Muscle layer of colon (tissue), 2 donors: Measurements from ENCODE around the gene IRF1.
"Not testable (repeated sequence)": the region's sequence is repeated elsewhere in the genome, so short reads cannot be mapped to it uniquely, and the experiment has no call there.

Experiments used
- H3K27ac ChIP-seq: one replicate; pipeline ENCODE4 v1.7.0; 2013; ENCODE audit warnings: low read depth, mild to moderate bottlenecking, low read length, moderate library complexity
- H3K27me3 ChIP-seq, 2 donors: one replicate each; pipeline ENCODE4 v1.7.0; 2013; ENCODE audit warnings: low read length in 2 of 2, mild to moderate bottlenecking in 2 of 2; ENCODE audit not compliant: insufficient read depth in 2 of 2, control insufficient read depth in 1 of 2
- H3K36me3 ChIP-seq: one replicate; pipeline ENCODE4 v1.7.0; 2013; ENCODE audit warnings: mild to moderate bottlenecking, low read length; ENCODE audit not compliant: insufficient read depth
- H3K4me1 ChIP-seq: one replicate; pipeline ENCODE4 v1.7.0; 2013; ENCODE audit warnings: mild to moderate bottlenecking, low read length; ENCODE audit not compliant: insufficient read depth
- H3K4me3 ChIP-seq, 2 donors: one replicate each; pipeline ENCODE4 v1.7.0; 2013; ENCODE audit warnings: low read length in 2 of 2, low read depth in 1 of 2, mild to moderate bottlenecking in 1 of 2, moderate library complexity in 1 of 2
- H3K9ac ChIP-seq: one replicate; pipeline ENCODE4 v1.7.0; 2013; ENCODE audit warnings: low read length
- H3K9me3 ChIP-seq: one replicate; pipeline ENCODE4 v1.7.0; 2013; ENCODE audit warnings: mild to moderate bottlenecking, low read length
- donor health status: abdominal sarcoma.
- donor health status: Adenocarcinoma of cecum.

IRF1 gene

DNA sequence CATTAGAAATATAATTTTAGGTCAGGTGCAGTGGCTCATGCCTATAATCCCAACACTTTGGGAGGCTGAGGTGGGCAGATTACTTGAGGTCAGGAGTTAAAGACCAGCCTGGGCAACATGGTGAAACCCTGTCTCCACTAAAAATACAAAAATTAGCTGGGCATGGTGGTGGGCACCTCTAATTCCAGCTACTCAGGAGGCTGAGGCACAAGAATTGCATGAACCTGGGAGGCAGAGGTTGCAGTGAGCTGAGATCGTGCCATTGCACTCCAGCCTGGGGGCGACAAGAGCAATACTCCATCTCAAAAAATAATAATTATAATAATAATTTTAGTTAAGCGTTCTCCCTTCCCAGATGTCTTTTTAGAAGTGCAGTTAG is 52.3 kb downstream of the IRF1 start:
- H3K9me3 ChIP-seq, H3K36me3 ChIP-seq, H3K27me3 ChIP-seq, H3K4me3 ChIP-seq: not testable (repeated sequence)
- Histone ChIP-seq H3K9ac (peak overlapping the region; percentile 17), H3K27ac (peak overlapping the region; percentile 89), H3K4me1 (peaks cover 80% of the 10 kb centered on the region)

DNA sequence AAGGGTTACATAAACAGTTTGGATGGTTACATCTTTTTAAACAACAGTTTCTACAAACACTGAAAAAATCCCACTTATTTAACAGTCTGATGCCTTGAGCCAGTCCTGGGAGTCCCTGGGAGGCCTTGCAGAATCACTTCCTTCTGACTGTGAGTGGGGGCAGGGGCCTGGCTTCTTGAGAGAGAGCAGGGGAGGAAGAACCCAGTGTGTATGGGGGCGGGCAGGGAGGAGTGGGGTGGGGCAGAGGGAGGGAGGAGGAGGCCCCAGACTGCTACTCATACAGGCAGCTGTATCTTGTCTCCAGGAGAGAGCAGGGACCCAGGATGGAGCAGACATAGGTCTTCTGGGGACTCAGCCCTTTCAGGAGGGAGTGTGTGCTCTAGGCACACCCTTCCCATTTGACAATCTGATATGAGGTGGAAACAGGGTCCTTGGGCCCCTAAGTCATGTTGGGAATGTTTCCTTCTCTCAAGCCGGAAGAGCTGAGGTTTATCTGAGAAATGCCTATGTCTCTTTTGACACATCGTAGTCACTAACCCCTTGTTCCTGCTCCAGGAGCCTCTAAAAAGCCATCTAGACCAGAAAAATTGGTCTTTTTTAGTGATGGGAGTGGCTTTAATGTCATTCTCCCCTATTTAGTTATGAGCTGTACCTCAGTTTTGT is 52.8 kb downstream of the IRF1 start:
- Histone ChIP-seq H3K9me3 (no peaks in the 10 kb centered on the region), H3K36me3 (no peaks in the 10 kb centered on the region), H3K27me3 (no peaks in the 10 kb centered on the region), H3K4me1 (peaks cover 80% of the 10 kb centered on the region), H3K9ac (peak overlapping the region; percentile 17), H3K27ac (peak overlapping the region; percentile 85), H3K4me3 (no peak overlapping the region)

DNA sequence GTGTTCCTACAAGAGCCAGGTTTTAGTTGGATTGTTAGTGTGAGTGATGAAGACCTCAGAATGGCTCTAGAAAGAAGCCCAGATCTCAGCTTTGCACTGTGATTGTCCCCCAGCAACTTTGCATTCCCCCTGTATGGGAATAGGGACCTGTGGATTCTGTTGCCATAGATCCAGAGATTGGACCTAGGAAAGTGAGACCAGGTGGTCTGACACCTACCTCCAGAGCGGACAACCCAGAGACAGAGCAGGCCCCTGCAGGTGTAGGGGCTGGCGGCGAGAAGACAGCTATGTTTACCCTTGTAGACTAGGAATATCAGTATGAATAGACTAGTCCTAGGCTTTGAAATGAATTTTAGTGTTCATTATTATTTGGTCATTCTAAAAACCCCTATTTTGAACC is 53.6 kb downstream of the IRF1 start:
- Histone ChIP-seq H3K9ac (no peak overlapping the region), H3K4me1 (peaks cover 80% of the 10 kb centered on the region), H3K27ac (peak overlapping the region; percentile 63), H3K36me3 (no peaks in the 10 kb centered on the region), H3K27me3 (no peaks in the 10 kb centered on the region), H3K4me3 (no peak overlapping the region), H3K9me3 (no peaks in the 10 kb centered on the region)

DNA sequence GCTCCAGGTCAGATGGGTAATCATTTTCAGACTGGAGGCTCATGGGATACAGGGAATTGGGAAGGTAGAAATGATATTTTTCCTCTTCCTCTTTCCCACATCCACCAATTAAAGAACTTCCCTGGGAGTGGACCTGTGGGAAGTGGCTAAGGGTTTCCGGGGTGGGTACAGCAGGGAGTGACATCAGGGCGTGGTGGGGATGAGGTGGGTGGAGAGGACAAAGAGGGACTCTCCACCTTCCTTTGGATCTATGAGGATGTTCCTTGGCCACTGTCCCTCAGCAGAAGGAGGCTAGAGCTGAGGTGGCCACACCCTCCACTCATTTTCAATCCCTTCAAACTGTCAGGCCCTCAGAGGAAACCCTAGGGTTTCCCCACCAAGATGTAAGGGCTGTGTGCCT is 54.7 kb downstream of the IRF1 start:
- H3K9ac ChIP-seq: no peak overlapping the region
- peak overlapping the region; percentile 19 for H3K27ac ChIP-seq
- no peaks in the 10 kb centered on the region for H3K27me3 ChIP-seq
- no peaks in the 10 kb centered on the region for H3K36me3 ChIP-seq
- peaks cover 81% of the 10 kb centered on the region for H3K4me1 ChIP-seq
- no peak overlapping the region for H3K4me3 ChIP-seq
- no peaks in the 10 kb centered on the region for H3K9me3 ChIP-seq

DNA sequence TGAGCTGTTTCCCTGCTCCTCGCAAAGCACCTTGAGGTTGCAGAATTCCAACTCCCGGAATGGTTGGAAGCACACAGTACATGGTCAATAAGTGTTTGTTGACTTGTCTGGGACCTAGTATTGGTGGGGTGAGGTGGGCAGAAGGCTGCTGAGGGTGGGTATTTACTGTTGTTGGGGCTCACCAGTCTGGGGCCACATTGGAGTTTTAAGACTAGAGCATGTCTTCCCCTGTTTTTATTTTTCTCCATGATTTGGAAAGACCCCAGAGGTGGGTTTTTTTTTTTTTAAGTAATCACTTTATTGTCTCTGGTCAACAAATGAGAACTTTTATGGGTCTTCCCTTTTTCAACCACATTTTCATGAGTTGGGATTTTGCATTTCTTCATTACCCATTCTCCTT is 55.1 kb downstream of the IRF1 start:
- Histone ChIP-seq H3K27ac (peak overlapping the region; percentile 61), H3K27me3 (no peaks in the 10 kb centered on the region), H3K9me3 (no peaks in the 10 kb centered on the region), H3K9ac (no peak overlapping the region), H3K4me3 (no peak overlapping the region), H3K4me1 (peaks cover 78% of the 10 kb centered on the region), H3K36me3 (no peaks in the 10 kb centered on the region)

DNA sequence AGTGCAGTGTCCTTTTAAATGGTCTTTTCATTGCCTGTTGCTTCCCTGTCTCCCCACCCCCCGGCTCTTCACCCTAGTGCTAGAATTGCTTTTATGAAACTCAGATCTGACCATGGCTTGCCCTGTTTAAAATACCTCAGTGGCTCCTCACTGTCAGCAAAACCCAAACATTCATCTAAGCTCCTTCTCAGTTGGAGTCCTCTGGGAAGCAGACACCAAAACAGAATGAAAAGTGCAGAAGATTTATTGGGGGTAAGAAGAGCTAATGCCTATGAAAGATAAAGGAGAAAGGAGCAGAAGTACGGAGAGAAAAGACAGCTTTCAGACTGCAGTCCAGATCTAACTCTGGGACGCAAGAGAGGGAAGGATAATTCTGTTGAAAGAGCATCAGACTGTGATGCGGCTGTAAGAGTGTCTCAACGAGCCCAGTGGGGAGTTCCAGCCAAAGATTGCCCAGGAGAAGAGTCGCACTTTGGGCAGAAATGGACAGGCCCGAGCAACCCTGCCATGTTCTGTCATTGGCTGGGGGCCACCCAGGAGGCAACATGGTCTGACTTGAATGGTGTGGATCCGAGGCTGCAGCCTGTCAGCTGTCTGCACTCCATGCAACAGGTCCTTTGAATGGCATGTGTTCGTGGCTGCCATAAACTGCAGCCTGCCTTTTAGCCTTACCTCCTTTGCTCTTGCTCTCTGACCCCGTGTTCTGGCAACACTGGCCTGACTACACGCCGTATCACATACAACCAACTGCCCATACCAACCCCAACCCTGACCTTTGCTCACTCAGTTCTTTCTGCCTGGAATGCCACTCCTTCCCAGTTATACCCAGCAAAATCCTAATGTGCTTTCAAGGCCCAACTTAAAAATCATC is 55.9 kb downstream of the IRF1 start:
- Histone ChIP-seq H3K27ac (peak overlapping the region; percentile 61), H3K9ac (no peak overlapping the region), H3K36me3 (no peaks in the 10 kb centered on the region), H3K4me1 (peaks cover 78% of the 10 kb centered on the region), H3K4me3 (no peak overlapping the region), H3K9me3 (no peaks in the 10 kb centered on the region), H3K27me3 (no peaks in the 10 kb centered on the region)

DNA sequence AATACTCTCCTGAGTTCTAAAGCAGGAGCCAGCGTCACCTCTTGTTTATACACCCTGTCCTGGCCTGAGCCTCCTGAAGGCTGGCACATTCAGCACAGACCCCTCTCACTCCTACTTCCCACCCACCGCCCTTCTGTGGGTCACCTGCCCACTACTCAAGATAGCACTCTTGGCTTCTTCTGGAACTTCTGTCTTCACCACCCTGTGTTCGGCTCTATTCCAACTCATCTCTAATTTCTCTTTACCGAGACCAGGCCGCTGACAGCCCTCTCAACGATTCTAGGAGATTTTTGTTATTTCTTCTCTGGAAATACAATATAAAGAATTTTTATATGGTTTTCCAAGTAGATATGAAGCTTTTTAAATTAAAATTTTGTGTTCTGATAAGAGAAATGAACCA is 57.4 kb downstream of the IRF1 start:
- Histone ChIP-seq H3K9ac (no peak overlapping the region), H3K36me3 (no peaks in the 10 kb centered on the region), H3K27me3 (no peaks in the 10 kb centered on the region), H3K9me3 (no peaks in the 10 kb centered on the region), H3K4me1 (peaks cover 79% of the 10 kb centered on the region), H3K4me3 (no peak overlapping the region), H3K27ac (no peak overlapping the region)

DNA sequence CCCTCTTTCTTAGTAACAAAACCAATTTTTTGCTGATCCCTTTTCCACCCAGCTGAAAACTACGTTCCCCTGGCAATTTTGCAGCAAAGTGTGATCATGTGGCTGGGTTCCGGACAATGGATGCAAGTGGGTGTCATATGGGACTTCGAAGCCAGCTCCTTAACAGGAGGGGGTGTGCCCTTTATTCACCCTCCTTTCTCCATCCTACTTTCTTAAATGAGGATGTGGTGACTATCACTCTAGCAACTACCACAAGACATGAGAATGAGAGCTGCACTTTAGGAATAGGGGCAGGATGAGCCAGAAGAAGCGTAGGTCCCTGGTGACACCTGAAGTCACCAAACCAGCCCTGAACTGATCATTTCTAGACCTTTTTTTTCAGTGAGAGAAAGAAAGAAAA is 58.9 kb downstream of the IRF1 start:
- no peak overlapping the region for H3K27ac ChIP-seq
- no peak overlapping the region for H3K4me3 ChIP-seq
- H3K4me1 ChIP-seq: peaks cover 79% of the 10 kb centered on the region
- no peak overlapping the region for H3K9ac ChIP-seq
- H3K27me3 ChIP-seq: no peaks in the 10 kb centered on the region
- H3K9me3 ChIP-seq: no peaks in the 10 kb centered on the region
- no peaks in the 10 kb centered on the region for H3K36me3 ChIP-seq
